IMR-90 (cell line): ENCODE data around the gene CLIC5. TPM values are rescaled to one million over a fixed set of nuclear protein-coding genes. Genes with fewer than 3 reads are reported as not detected.

ENCODE experiments used
- ATAC-seq: fragments of 200-7000 bp; cut with Tn5 transposase; 2 replicates; pipeline ENCODE4 v1.9.1; 2020; ENCODE audit warnings: low read depth, mild to moderate bottlenecking, moderate library complexity
- BruUV-seq: library from RNA; stranded (reverse); fragments of 400-500 nt; replicated peaks from 2 replicates; lab custom pipeline; 2021; lab: Mats Ljungman, UMichigan
- CTCF ChIA-PET: fragments of 300-600 bp; formaldehyde crosslinking; extraction: SDS; loops from one replicate; lab custom pipeline; 2021; ENCODE audit warnings: antibody characterized with exemption; lab: Yijun Ruan, JAX
- POLR2A ChIA-PET: fragments of 300-600 bp; sonication (Branson Sonifier 250); formaldehyde crosslinking; loops from one replicate; lab custom pipeline; 2022; ENCODE audit warnings: antibody characterized with exemption; ENCODE audit not compliant: unreplicated experiment; lab: Charles Lee
- DNase-seq: peaks from one replicate; pipeline ENCODE4 v3.0.0; 2013
- H2AFZ ChIP-seq: replicated peaks from 2 replicates; pipeline ENCODE3; 2013; ENCODE audit warnings: low read length, mild to moderate bottlenecking; ENCODE audit not compliant: poor library complexity
- H2AK5ac ChIP-seq: 2 replicates; pipeline ENCODE4 v1.6.1; 2013; ENCODE audit warnings: low read depth, low read length, inconsistent platforms
- H2AK9ac ChIP-seq: replicated peaks from 2 replicates; pipeline ENCODE3; 2013; ENCODE audit warnings: mild to moderate bottlenecking, low read depth, low read length, moderate library complexity; ENCODE audit not compliant: poor library complexity
- H2BK120ac ChIP-seq: 2 replicates; pipeline ENCODE4 v1.6.1; 2013; ENCODE audit warnings: low read depth, low read length, inconsistent platforms
- H2BK15ac ChIP-seq: 3 replicates; pipeline ENCODE4 v1.6.1; 2013; ENCODE audit warnings: low read depth, low read length, inconsistent platforms
- H2BK20ac ChIP-seq: 2 replicates; pipeline ENCODE4 v1.6.1; 2013; ENCODE audit warnings: low read depth, mild to moderate bottlenecking, inconsistent platforms, low read length, moderate library complexity
- H2BK5ac ChIP-seq: 2 replicates; pipeline ENCODE4 v1.6.1; 2013; ENCODE audit warnings: mild to moderate bottlenecking, low read depth, low read length, inconsistent platforms; ENCODE audit not compliant: poor library complexity, severe bottlenecking
- H3K14ac ChIP-seq: replicated peaks from 2 replicates; pipeline ENCODE4 v1.6.1; 2013; ENCODE audit warnings: low read depth, low read length, inconsistent platforms
- H3K18ac ChIP-seq: 2 replicates; pipeline ENCODE4 v1.6.1; 2013; ENCODE audit warnings: low read depth, low read length, control low read depth
- H3K23ac ChIP-seq: 2 replicates; pipeline ENCODE4 v1.6.1; 2013; ENCODE audit warnings: low read depth, low read length, inconsistent platforms
- H3K27ac ChIP-seq: 2 replicates; pipeline ENCODE4 v1.5.1; 2013; ENCODE audit warnings: mild to moderate bottlenecking, control low read depth, low read length; ENCODE audit not compliant: insufficient read depth
- H3K27me3 ChIP-seq: 2 replicates; pipeline ENCODE4 v1.6.1; 2013; ENCODE audit warnings: low read length; ENCODE audit not compliant: control insufficient read depth, insufficient read depth
- H3K36me3 ChIP-seq: 2 replicates; pipeline ENCODE4 v1.6.1; 2013; ENCODE audit warnings: low read length, mixed read lengths; ENCODE audit not compliant: control insufficient read depth, insufficient read depth
- H3K4ac ChIP-seq: 2 replicates; pipeline ENCODE4 v1.6.1; 2013; ENCODE audit warnings: low read depth, low read length, inconsistent platforms
- H3K4me1 ChIP-seq: 2 replicates; pipeline ENCODE4 v1.6.1; 2013; ENCODE audit warnings: low read length, mixed read lengths; ENCODE audit not compliant: control insufficient read depth, insufficient read depth
- H3K4me2 ChIP-seq: 2 replicates; pipeline ENCODE4 v1.6.1; 2013; ENCODE audit warnings: low read depth, mild to moderate bottlenecking, control low read depth, low read length, moderate library complexity
- H3K4me3 ChIP-seq: 2 replicates; pipeline ENCODE4 v1.5.1; 2013; ENCODE audit warnings: low read depth, mild to moderate bottlenecking, control low read depth, low read length, moderate library complexity; ENCODE audit not compliant: insufficient read depth
- H3K56ac ChIP-seq: 2 replicates; pipeline ENCODE4 v1.6.1; 2013; ENCODE audit warnings: low read length, inconsistent platforms; ENCODE audit not compliant: insufficient read depth; ENCODE audit errors: extremely low read depth
- H3K79me1 ChIP-seq, 2 experiments: 2 replicates each; pipeline ENCODE4 v1.6.1; 2013; ENCODE audit warnings: low read length in 2 of 2, inconsistent platforms in 1 of 2, low read depth in 1 of 2
- H3K9ac ChIP-seq: 2 replicates; pipeline ENCODE4 v1.6.1; 2013; ENCODE audit warnings: low read depth, low read length, control low read depth
- H3K9me1 ChIP-seq: 2 replicates; pipeline ENCODE4 v1.6.1; 2013; ENCODE audit warnings: low read length, inconsistent platforms; ENCODE audit not compliant: insufficient read depth
- H3K9me3 ChIP-seq: 2 replicates; pipeline ENCODE4 v1.6.1; 2013; ENCODE audit warnings: low read length; ENCODE audit not compliant: control insufficient read depth, insufficient read depth
- H4K20me1 ChIP-seq: 2 replicates; pipeline ENCODE4 v1.6.1; 2013; ENCODE audit warnings: low read length, inconsistent platforms; ENCODE audit not compliant: insufficient read depth
- H4K5ac ChIP-seq: 2 replicates; pipeline ENCODE4 v1.6.1; 2013; ENCODE audit warnings: mild to moderate bottlenecking, low read depth, low read length, control low read depth
- H4K8ac ChIP-seq, 2 experiments: 2 replicates each; pipeline ENCODE4 v1.6.1; 2013; ENCODE audit warnings: low read depth in 2 of 2, low read length in 2 of 2, control low read depth in 1 of 2, inconsistent platforms in 1 of 2
- H4K91ac ChIP-seq: 2 replicates; pipeline ENCODE4 v1.6.1; 2013; ENCODE audit warnings: low read depth, low read length, inconsistent platforms; ENCODE audit not compliant: insufficient read depth
- BHLHE40 ChIP-seq: fragments of 150-350 bp; IDR thresholded peaks from 2 replicates; pipeline ENCODE4 v1.6.1; 2016; ENCODE audit warnings: mild to moderate bottlenecking, low read depth, low read length
- CHD1 ChIP-seq: IDR thresholded peaks from 2 replicates; pipeline ENCODE4 v1.6.1; 2012; ENCODE audit warnings: low read depth, low read length, improper control_type of control experiment
- CTCF ChIP-seq: conservative IDR thresholded peaks from 2 replicates; pipeline ENCODE4 v1.5.1; 2012; ENCODE audit warnings: mild to moderate bottlenecking, low read depth, low read length, improper control_type of control experiment
- FOS ChIP-seq: fragments of 150-350 bp; IDR thresholded peaks from 2 replicates; pipeline ENCODE4 v1.6.1; 2016; ENCODE audit warnings: low read depth, low read length
- MAFK ChIP-seq: IDR thresholded peaks from 2 replicates; pipeline ENCODE4 v1.6.1; 2012; ENCODE audit warnings: low read depth, low read length, improper control_type of control experiment
- MAZ ChIP-seq: IDR thresholded peaks from 2 replicates; pipeline ENCODE4 v1.6.1; 2012; ENCODE audit warnings: low read depth, mild to moderate bottlenecking, low read length, improper control_type of control experiment, moderate library complexity, borderline replicate concordance
- NFE2L2 ChIP-seq: fragments of 150-350 bp; IDR thresholded peaks from 2 replicates; pipeline ENCODE4 v1.6.1; 2016; ENCODE audit warnings: low read depth, mild to moderate bottlenecking, low read length
- POLR2A ChIP-seq: IDR thresholded peaks from 2 replicates; pipeline ENCODE4 v1.6.1; 2012; ENCODE audit warnings: mild to moderate bottlenecking, low read depth, low read length
- RAD21 ChIP-seq: IDR thresholded peaks from 2 replicates; pipeline ENCODE4 v1.6.1; 2012; ENCODE audit warnings: low read length, improper control_type of control experiment
- RCOR1 ChIP-seq: IDR thresholded peaks from 2 replicates; pipeline ENCODE4 v1.6.1; 2012; ENCODE audit warnings: mild to moderate bottlenecking, low read length, improper control_type of control experiment; ENCODE audit not compliant: insufficient replicate concordance
- RFX5 ChIP-seq: IDR thresholded peaks from 2 replicates; pipeline ENCODE4 v1.8.0; 2012; ENCODE audit warnings: low read depth, mild to moderate bottlenecking, low read length, moderate library complexity
- SMC3 ChIP-seq: fragments of 150-350 bp; IDR thresholded peaks from 2 replicates; pipeline ENCODE4 v1.6.1; 2016; ENCODE audit warnings: low read depth, mild to moderate bottlenecking, antibody characterized with exemption, low read length, moderate library complexity
- USF2 ChIP-seq: fragments of 150-350 bp; IDR thresholded peaks from 2 replicates; pipeline ENCODE4 v1.6.1; 2017; ENCODE audit warnings: mild to moderate bottlenecking, antibody characterized with exemption, low read length, low read depth
- WGBS, 2 experiments: methylation state at CpG; one replicate each; pipeline versions ENCODE4 v1.1.5 to v1.1.7; 2013; ENCODE audit warnings: missing lambda C conversion rate in 2 of 2; ENCODE audit not compliant: insufficient read length in 1 of 2; ENCODE audit errors: extremely low coverage in 2 of 2; 5-methylcytosine and 5-hydroxymethylcytosine counted together
- dilution Hi-C: fragments of 300-500 bp; cut with HindIII; formaldehyde crosslinking; loops from one replicate; pipeline ENCODE4 v1.14.3; 2018; ENCODE audit warnings: low sequenced_read_pairs; ENCODE audit not compliant: unreplicated experiment
- in situ Hi-C: fragments of 300-500 bp; cut with MboI; formaldehyde crosslinking; loops from 3 replicates; pipeline ENCODE4 v1.14.3; 2019; ENCODE audit warnings: low sequenced_read_pairs, inconsistent platforms, mixed read lengths
- intact Hi-C: fragments of 100-400 bp; cut with micrococcal nuclease; formaldehyde crosslinking; loops from 2 replicates; pipeline ENCODE4 v1.10.0; 2022
- polyA plus RNA-seq, 3 experiments: library from polyadenylated mRNA; depleted of rRNA; stranded (reverse); fragments of >200 nt; gene quantifications; 2 replicates each; pipeline ENCODE4 v1.2.3, GENCODE V29; 2012; ENCODE audit warnings: low replicate concordance in 1 of 3
- total RNA-seq: library from RNA; depleted of rRNA; stranded (reverse); fragments of >200 nt; gene quantifications from 2 replicates; pipeline ENCODE4 v1.2.3, GENCODE V29; 2012

CLIC5 gene
- total and polyA plus RNA-seq, 2 of the 4 experiments (the other 2 are of a cell fraction) = not detected

DNA sequence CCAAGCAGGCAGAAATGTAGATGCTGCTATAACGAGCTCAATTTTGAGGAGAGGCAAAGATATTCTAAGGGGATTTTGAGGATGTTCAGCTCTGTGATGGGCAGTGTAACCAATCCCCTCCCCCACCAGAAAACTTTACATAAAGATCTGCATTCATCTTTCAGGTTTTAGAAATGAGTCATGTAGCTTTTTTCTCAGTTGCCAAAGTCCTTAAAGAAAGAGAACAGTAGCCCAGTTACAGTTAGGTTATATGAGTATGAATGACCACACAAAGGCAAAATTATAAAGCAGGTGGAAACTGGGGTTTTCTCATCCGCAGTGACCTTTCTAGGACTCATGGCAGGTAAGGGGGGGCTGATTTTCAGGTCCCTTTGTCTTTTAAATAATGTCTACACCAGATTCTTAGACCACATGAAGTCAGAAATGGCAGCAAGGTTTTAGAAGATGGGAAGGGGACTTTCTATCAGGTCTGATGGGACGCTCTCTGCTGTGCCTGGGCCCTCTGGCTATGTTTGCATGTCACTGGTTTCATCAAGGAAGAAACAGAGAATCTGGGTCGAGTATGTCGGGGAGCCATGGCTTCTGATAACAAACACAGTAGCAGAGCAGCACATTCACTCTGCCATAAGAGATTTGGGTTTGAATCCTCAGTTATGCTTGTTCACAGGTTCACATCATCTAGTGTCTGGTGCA lies 94.7 kb downstream of the CLIC5 start:
- BruUV-seq = no TSS peak
- H4K5ac ChIP-seq = no peak overlapping the region
- no peaks in the 10 kb centered on the region for H3K36me3 ChIP-seq
- no peaks in the 10 kb centered on the region for H3K9me3 ChIP-seq
- no CpG with 5 or more reads among the region's 5 CpGs for WGBS, 2 experiments
- H3K4me2 ChIP-seq = no peak overlapping the region
- H3K27ac ChIP-seq = no peak overlapping the region
- no peak overlapping the region for H2AFZ ChIP-seq
- no peak overlapping the region for H3K9ac ChIP-seq
- peaks cover 2% of the 10 kb centered on the region; the same call in 1 of the 2 replicates for H3K4me1 ChIP-seq
- H2BK15ac ChIP-seq = no peak overlapping the region
- POLR2A ChIA-PET = no interaction called here
- H2AK5ac ChIP-seq = no peak overlapping the region
- H2BK120ac ChIP-seq = no peak overlapping the region
- DNase-seq = no peak
- no peak for ATAC-seq
- no peak overlapping the region for H3K14ac ChIP-seq
- no peak overlapping the region for H3K23ac ChIP-seq
- dilution Hi-C loops (no loop called here), in situ Hi-C loops (loop anchor here (25.0 kb wide), 2 partner anchors 509 to 1259 kb away; no protein-coding TSS in a partner anchor), intact Hi-C loops (loop anchor here (5.0 kb wide), 1 partner anchor 1329 kb away; no protein-coding TSS in a partner anchor)
- CTCF ChIA-PET = interaction anchor here (0.6 to 2.3 kb wide), 2 partner anchors 1290 to 1445 kb away, joined by 3 to 18 read pairs; no protein-coding TSS in a partner anchor
- H3K79me1 ChIP-seq = no peaks in the 10 kb centered on the region
- no peak overlapping the region for H4K8ac ChIP-seq
- no peak overlapping the region for H3K18ac ChIP-seq
- no peak overlapping the region for H2BK5ac ChIP-seq
- TF ChIP-seq FOS (no peak), CHD1 (no peak), RFX5 (no peak), MAFK (no peak), NFE2L2 (no peak), CTCF (no peak), SMC3 (no peak), POLR2A (no peak), MAZ (no peak), BHLHE40 (no peak), RAD21 (no peak), RCOR1 (no peak), USF2 (no peak)
- no peaks in the 10 kb centered on the region for H4K20me1 ChIP-seq
- no peaks in the 10 kb centered on the region; the same call in 1 of the 2 replicates for H3K9me1 ChIP-seq
- H2BK20ac ChIP-seq = no peak overlapping the region
- H3K56ac ChIP-seq = no peak overlapping the region
- H3K4me3 ChIP-seq = no peak overlapping the region
- H4K91ac ChIP-seq = no peak overlapping the region
- H3K4ac ChIP-seq = no peak overlapping the region
- H2AK9ac ChIP-seq = no peak overlapping the region
- H3K27me3 ChIP-seq = peaks cover 10% of the 10 kb centered on the region
